Epithelial cell of esophagus (primary cell): ENCODE results near the gene ZC3H7B.
"Not testable (repeated sequence)": the region's sequence is repeated elsewhere in the genome, so short reads cannot be mapped to it uniquely, and the experiment has no call there.

ENCODE experiments used
- DNase-seq: peaks from one replicate; pipeline ENCODE4 v3.0.0; 2010; ENCODE audit warnings: low read depth
- H3K4me3 ChIP-seq: 2 replicates; pipeline ENCODE4 v1.5.1; 2011; ENCODE audit warnings: mild to moderate bottlenecking, low read length, control low read depth
- CTCF ChIP-seq: IDR thresholded peaks from 2 replicates; pipeline ENCODE4 v1.5.1; 2011; ENCODE audit warnings: low read depth, mild to moderate bottlenecking, low read length, control low read depth, inconsistent platforms; ENCODE audit not compliant: insufficient read depth; ENCODE audit errors: missing control alignments

Gene ZC3H7B, protein sequence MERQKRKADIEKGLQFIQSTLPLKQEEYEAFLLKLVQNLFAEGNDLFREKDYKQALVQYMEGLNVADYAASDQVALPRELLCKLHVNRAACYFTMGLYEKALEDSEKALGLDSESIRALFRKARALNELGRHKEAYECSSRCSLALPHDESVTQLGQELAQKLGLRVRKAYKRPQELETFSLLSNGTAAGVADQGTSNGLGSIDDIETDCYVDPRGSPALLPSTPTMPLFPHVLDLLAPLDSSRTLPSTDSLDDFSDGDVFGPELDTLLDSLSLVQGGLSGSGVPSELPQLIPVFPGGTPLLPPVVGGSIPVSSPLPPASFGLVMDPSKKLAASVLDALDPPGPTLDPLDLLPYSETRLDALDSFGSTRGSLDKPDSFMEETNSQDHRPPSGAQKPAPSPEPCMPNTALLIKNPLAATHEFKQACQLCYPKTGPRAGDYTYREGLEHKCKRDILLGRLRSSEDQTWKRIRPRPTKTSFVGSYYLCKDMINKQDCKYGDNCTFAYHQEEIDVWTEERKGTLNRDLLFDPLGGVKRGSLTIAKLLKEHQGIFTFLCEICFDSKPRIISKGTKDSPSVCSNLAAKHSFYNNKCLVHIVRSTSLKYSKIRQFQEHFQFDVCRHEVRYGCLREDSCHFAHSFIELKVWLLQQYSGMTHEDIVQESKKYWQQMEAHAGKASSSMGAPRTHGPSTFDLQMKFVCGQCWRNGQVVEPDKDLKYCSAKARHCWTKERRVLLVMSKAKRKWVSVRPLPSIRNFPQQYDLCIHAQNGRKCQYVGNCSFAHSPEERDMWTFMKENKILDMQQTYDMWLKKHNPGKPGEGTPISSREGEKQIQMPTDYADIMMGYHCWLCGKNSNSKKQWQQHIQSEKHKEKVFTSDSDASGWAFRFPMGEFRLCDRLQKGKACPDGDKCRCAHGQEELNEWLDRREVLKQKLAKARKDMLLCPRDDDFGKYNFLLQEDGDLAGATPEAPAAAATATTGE

DNA sequence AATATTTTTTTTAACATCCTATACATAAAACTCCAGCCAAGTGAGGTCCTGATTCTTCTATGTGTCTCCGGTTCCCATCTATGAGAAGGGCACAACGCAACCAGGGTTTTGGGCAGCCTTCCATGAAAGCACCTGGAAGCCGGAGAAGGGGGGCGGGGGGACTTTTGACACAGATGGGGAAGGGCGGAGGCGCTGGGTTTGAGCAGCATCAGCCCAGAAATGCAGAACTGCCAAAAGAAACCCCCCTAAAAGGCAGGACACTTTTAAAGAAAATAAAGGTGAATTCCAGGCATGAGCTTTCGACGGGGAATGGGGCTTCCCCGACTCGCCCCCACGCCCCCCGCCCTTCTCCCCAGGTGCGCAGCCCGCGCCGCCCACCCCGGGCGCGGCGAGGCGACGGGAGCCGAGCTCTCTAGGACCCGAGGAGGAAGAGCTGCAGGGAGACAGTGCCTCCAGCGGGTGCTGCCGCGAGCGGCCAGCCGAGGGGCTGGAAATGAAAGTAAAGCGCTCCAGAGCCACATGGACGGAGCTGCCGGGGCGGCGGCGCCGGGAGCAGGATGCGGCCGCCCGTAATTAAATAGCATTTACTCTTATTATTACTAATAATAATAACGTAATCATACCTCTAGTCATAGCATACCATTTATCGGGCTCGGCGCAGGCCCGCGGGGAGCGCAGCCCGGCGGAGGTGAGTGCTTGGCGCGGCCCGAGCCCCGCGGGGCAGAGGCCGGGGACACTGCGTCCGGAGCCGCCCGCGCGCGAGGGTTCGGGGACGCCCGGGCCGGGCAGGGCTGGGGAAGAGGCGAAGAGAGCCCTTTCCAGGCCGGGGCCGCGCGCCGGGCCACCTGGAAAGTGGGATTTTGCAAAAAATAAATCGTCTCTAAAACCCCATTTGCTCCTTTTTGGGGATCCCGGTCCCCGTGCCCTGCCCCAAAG lies at the start of gene ZC3H7B:
Gene ZC3H7B (plus strand): TSS at position 441 of the 936 bp plus-strand sequence. CDS start 19,136 bp downstream, outside the sequence.
- peak; percentile 54 for TF ChIP-seq CTCF
- DNase-seq = peak; percentile 83
- peak within 1 kb of the TSS; percentile 73 for H3K4me3 ChIP-seq

GRCh38 chr22:41252365-41252764 lies 49.0 kb upstream of the ZC3H7B start:
- no peak for TF ChIP-seq CTCF
- no peak for DNase-seq

DNA sequence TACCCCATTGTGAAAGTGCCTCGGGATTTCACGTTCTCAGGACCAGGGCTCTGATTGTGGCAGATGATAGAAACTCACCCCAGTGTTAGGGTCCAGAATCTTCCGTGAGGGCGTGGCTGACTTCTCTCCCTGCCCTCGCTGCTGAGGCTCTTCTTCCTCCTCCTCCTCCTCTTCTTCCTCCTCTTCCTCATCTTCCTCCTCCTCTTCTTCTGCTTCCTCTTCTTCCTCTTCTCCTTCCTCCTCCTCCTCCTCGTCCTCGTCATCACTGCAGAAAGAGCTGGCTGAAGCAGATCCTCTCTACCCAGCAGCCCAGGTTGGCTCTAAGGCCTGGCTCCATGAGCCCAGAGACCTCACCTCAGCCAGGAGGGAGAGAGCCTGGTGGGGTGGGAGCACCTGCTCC lies 47.1 kb upstream of the ZC3H7B start:
- TF ChIP-seq CTCF = no peak
- DNase-seq = no peak
- no peak overlapping the region for H3K4me3 ChIP-seq

More at GRCh38 chr22:41252365-41252764, 49.0 kb upstream of the ZC3H7B start:
- H3K4me3 ChIP-seq = no peak overlapping the region

DNA sequence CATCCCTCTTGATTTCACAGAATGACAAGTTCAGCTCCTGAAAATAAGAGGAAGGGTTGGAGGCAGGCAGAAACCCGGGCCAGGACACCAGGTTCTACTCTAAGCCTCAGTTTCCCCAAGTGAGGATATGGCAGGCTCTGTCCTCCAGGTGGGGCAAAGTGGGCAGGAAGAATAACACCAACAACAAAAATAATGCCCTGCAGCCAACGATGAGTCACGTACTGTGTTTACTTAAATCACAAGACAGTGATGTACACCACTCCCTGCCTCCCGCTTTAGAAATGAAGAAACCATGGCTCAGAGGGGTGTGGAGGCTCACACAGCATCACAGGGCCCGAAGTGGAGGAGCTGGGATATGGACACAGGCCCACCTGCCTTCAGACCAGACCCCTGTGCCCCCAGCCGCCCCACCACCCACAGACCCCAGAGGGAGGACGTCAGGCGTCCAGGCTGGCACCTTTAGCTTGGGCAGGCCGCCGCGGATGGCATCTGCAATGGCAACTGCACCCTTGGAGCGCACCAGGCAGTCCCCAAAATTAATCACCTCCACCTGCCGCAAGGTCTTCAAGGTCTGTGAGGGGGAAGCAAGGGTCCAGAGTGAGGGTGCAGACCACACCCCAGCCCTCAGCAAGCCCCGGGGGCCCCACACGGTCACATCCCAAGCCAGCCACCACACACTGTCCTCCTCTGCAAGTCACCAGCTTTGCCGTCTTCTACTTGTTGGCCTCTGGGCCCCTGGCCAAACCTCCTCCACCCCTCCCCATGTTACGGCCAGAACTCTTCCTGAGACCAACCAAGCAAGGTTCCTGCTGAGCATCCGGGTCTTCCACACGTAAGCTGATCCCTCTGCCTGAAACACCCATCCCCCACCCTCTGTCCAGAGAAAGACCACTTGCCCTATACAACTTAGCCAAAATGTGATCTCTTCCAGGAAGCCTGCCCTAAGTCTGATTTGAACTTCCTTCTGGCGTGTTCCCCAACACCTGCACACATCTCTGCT lies 44.8 kb upstream of the ZC3H7B start:
- peak; percentile 52 for TF ChIP-seq CTCF
- DNase-seq = peak; percentile 93

GRCh38 chr22:41257696-41258095 lies 43.6 kb upstream of the ZC3H7B start:
- DNase-seq = no peak
- H3K4me3 ChIP-seq = no peak overlapping the region
- no peak for TF ChIP-seq CTCF

More for the DNA sequence above, 44.8 kb upstream of the ZC3H7B start:
- no peak overlapping the region for H3K4me3 ChIP-seq

DNA sequence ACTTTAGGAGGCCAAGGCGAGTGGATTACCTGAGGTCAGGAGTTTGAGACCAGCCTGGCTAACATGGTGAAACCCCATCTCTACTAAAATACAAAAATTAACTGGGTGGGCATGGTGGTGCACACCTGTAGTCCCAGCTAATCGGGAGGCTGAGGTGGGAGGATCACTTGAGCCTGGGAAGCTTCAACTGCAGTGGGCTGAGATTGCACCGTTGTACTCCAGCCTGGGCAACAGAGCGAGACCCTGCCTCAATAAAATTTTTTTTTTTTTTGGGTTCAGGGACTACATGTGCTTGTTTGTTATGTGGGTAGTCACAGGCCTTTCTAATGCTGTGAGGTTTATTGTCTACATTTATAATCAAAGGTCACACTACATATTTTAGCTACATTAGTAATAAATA lies 41.6 kb upstream of the ZC3H7B start:
- not testable (repeated sequence) for H3K4me3 ChIP-seq, DNase-seq
